ENCODE data around the gene CFAP99.

CFAP99 gene

GRCh38 chr4:2386717-2387116 is 32.0 kb upstream of the CFAP99 start:
- no peak overlapping the region for H3K4me3 ChIP-seq (ENCODE audit: low read depth, low read length)

GRCh38 chr4:2387218-2387617 is 31.5 kb upstream of the CFAP99 start:
- DNase-seq (ENCODE audit: low read depth) = no peak
- H3K4me3 ChIP-seq (ENCODE audit: low read depth, low read length) = no peak overlapping the region
- no peak for TF ChIP-seq CTCF (IDR thresholded peaks at IDR 0.05; ENCODE audit: insufficient read depth, low read depth, low read length, missing control alignments)

More at GRCh38 chr4:2386717-2387116, 32.0 kb upstream of the CFAP99 start:
- DNase-seq (ENCODE audit: low read depth) = no peak
- no peak for TF ChIP-seq CTCF (IDR thresholded peaks at IDR 0.05; ENCODE audit: insufficient read depth, low read depth, low read length, missing control alignments)

DNA sequence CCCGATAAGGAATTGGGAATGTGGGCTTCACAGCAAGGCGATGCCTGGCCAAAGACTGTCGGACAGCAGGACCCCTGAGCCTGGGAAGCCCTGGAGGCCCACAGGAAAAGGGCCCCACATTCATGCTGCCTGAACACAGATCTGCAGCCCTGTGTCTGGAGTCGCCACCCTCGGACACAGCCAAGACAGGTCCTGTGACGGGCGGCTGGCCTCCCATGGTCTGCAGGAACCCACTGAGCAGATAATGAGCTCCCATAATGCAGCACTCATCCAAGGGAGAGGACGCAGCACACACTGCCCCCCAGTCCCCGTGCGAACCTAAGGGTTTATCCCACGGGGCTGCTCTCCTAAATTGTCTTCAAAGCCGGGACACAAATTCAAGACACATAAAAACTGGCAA is 30.9 kb upstream of the CFAP99 start:
- no peak for DNase-seq (ENCODE audit: low read depth)
- TF ChIP-seq CTCF (IDR thresholded peaks at IDR 0.05; ENCODE audit: insufficient read depth, low read depth, low read length, missing control alignments) = no peak
- no peak overlapping the region for H3K4me3 ChIP-seq (ENCODE audit: low read depth, low read length)

GRCh38 chr4:2388429-2389182 is 30.1 kb upstream of the CFAP99 start:
- DNase-seq (ENCODE audit: low read depth) = no peak
- TF ChIP-seq CTCF (IDR thresholded peaks at IDR 0.05; ENCODE audit: insufficient read depth, low read depth, low read length, missing control alignments) = no peak
- no peak overlapping the region for H3K4me3 ChIP-seq (ENCODE audit: low read depth, low read length)

GRCh38 chr4:2389691-2390090 is 29.1 kb upstream of the CFAP99 start:
- no peak for TF ChIP-seq CTCF (IDR thresholded peaks at IDR 0.05; ENCODE audit: insufficient read depth, low read depth, low read length, missing control alignments)
- no peak for DNase-seq (ENCODE audit: low read depth)
- no peak overlapping the region for H3K4me3 ChIP-seq (ENCODE audit: low read depth, low read length)

DNA sequence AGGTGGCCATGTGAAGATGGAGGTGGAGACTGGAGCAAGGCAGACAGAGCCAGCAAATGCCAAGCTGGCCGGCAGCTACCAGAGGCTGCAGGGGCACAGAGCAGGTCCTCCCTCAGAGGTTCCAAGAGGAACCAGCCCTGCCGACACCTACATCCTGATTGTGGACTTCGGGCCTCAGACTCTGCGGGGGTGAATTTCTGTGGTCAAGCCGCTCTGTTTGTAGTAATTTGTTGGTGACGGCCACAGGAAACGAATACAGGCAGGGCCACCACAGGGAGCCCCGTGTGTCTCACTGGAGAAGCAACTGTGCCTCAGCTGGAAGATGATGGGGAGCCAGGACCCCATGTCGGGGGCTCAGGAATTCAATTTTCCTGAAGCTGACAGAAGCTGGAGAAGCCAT is 28.6 kb upstream of the CFAP99 start:
- TF ChIP-seq CTCF (IDR thresholded peaks at IDR 0.05; ENCODE audit: insufficient read depth, low read depth, low read length, missing control alignments) = no peak
- DNase-seq (ENCODE audit: low read depth) = no peak
- H3K4me3 ChIP-seq (ENCODE audit: low read depth, low read length) = no peak overlapping the region
